Measurements from ENCODE around the gene IL32. TPM values are rescaled to one million over a fixed set of nuclear protein-coding genes. Genes with fewer than 3 reads are reported as not detected.
"Not testable (repeated sequence)": the region's sequence is repeated elsewhere in the genome, so short reads cannot be mapped to it uniquely, and the experiment has no call there.

IL32 gene
- total RNA-seq, 1 donor from 2014 or later: 104 TPM

- DNase-seq: no peak
Measured at GRCh38 chr16:3070608-3071111, 5.2 kb downstream of the IL32 start.

GRCh38 chr16:3071655-3072054 is 6.2 kb downstream of the IL32 start:
- no peak for DNase-seq

- not testable (repeated sequence) for DNase-seq
Measured at GRCh38 chr16:3072148-3072547, 6.7 kb downstream of the IL32 start.

GRCh38 chr16:3072576-3073263 is 7.3 kb downstream of the IL32 start:
- DNase-seq: not testable (repeated sequence)

GRCh38 chr16:3073448-3073847 is 8.0 kb downstream of the IL32 start:
- no peak for DNase-seq

- no peak for DNase-seq
Measured at GRCh38 chr16:3074860-3075522, 9.6 kb downstream of the IL32 start.

GRCh38 chr16:3075523-3075915 is 10.1 kb downstream of the IL32 start:
- DNase-seq: peak; percentile 83

GRCh38 chr16:3075946-3076345 is 10.5 kb downstream of the IL32 start:
- not testable (repeated sequence) for DNase-seq

- DNase-seq: no peak
Measured at GRCh38 chr16:3076577-3076976, 11.1 kb downstream of the IL32 start.

GRCh38 chr16:3080024-3080423 is 14.6 kb downstream of the IL32 start:
- no peak for DNase-seq

GRCh38 chr16:3081957-3082356 is 16.5 kb downstream of the IL32 start:
- not testable (repeated sequence) for DNase-seq

GRCh38 chr16:3083408-3083807 is 18.0 kb downstream of the IL32 start:
- not testable (repeated sequence) for DNase-seq

- DNase-seq: no peak
Measured at GRCh38 chr16:3084491-3084890, 19.1 kb downstream of the IL32 start.

- no peak for DNase-seq
Measured at GRCh38 chr16:3084969-3085670, 19.7 kb downstream of the IL32 start.

GRCh38 chr16:3085868-3086595 is 20.6 kb downstream of the IL32 start:
- DNase-seq: no peak

- no peak for DNase-seq
Measured at GRCh38 chr16:3086596-3087242, 21.3 kb downstream of the IL32 start.

GRCh38 chr16:3087243-3088235 is 22.1 kb downstream of the IL32 start:
- peak; percentile 59 for DNase-seq

- peak; percentile 49 for DNase-seq
Measured at GRCh38 chr16:3088450-3088849, 23.0 kb downstream of the IL32 start.

GRCh38 chr16:3088925-3089716 is 23.7 kb downstream of the IL32 start:
- peak; percentile 40 for DNase-seq
